HepG2 (cell line): ENCODE measurements around the gene KLK11. TPM values are rescaled to one million over a fixed set of nuclear protein-coding genes. Genes with fewer than 3 reads are reported as not detected.

Experiments used
- ATAC-seq: fragments of 200-7000 bp; cut with Tn5 transposase; 3 replicates; pipeline ENCODE4 v1.9.1; 2020; ENCODE audit warnings: mild to moderate bottlenecking, moderate library complexity
- BruUV-seq: library from RNA; stranded (reverse); fragments of 400-500 nt; replicated peaks from 2 replicates; lab custom pipeline; 2021; lab: Mats Ljungman, UMichigan
- CTCF ChIA-PET: fragments of 300-600 bp; formaldehyde crosslinking; extraction: SDS; loops from one replicate; lab custom pipeline; 2021; ENCODE audit warnings: low total read pairs, inconsistent platforms, low intra/inter-chr PET ratio; lab: Yijun Ruan, JAX
- POLR2A ChIA-PET: fragments of 350-600 bp; sonication (Branson Sonifier 250); formaldehyde crosslinking; loops from one replicate; lab custom pipeline; 2020; ENCODE audit warnings: antibody characterized with exemption, inconsistent platforms; lab: Yijun Ruan, JAX
- DNase-seq: peaks from one replicate; pipeline ENCODE4 v3.0.0-alpha.2; 2015; ENCODE audit warnings: low spot score
- FAIRE-seq: peaks from 3 replicates; lab custom pipeline; 2011; peaks lifted over from hg19 to GRCh38; lab: Jason Lieb, UNC
- H2AFZ ChIP-seq: one replicate; pipeline ENCODE4 v1.6.1; 2011; ENCODE audit warnings: low read length, inconsistent platforms
- H3K27ac ChIP-seq: fragments of 300-600 bp; 3 replicates; pipeline ENCODE4 v1.8.0; 2011; ENCODE audit warnings: mixed run types, mild to moderate bottlenecking, mixed read lengths, low read length, inconsistent platforms; ENCODE audit not compliant: insufficient read depth; ENCODE audit errors: extremely low read length
- H3K27me3 ChIP-seq, 2 experiments: fragments of 200-600 bp in 1 of 2; 2 replicates in 1 of 2; 3 replicates in 1 of 2; pipeline versions ENCODE4 v1.6.0 to v1.8.0; 2011; ENCODE audit warnings: low read length in 2 of 2, mild to moderate bottlenecking in 2 of 2, moderate library complexity in 2 of 2, inconsistent platforms in 1 of 2; ENCODE audit not compliant: insufficient read depth in 2 of 2, control insufficient read depth in 1 of 2
- H3K36me3 ChIP-seq, 2 experiments: fragments of 200-600 bp in 1 of 2; replicated peaks in 1 of 2; 2 replicates in 1 of 2; 3 replicates in 1 of 2; pipeline versions ENCODE4 v1.5.1 to v1.8.0; 2011; ENCODE audit warnings: low read length in 2 of 2, inconsistent platforms in 1 of 2; ENCODE audit not compliant: insufficient read depth in 2 of 2, control insufficient read depth in 1 of 2
- H3K4me1 ChIP-seq: 2 replicates; pipeline ENCODE4 v1.5.1; 2012; ENCODE audit warnings: low read length, inconsistent platforms; ENCODE audit not compliant: insufficient read depth
- H3K4me2 ChIP-seq: 2 replicates; pipeline ENCODE4 v1.6.0; 2011; ENCODE audit warnings: low read depth, low read length, inconsistent platforms
- H3K4me3 ChIP-seq, 3 experiments: fragments of 200-600 bp in 1 of 3; sonication (generic), shearing (Covaris generic) in 1 of 3; replicated peaks in 1 of 3; 2 replicates each; pipeline ENCODE4 v1.5.1; 2011 to 2016; ENCODE audit warnings: low read length in 3 of 3, inconsistent platforms in 2 of 3, low read depth in 2 of 3, mild to moderate bottlenecking in 2 of 3, control low read depth in 1 of 3, mixed read lengths in 1 of 3; ENCODE audit not compliant: insufficient read depth in 1 of 3
- H3K79me2 ChIP-seq: one replicate; pipeline ENCODE4 v1.6.1; 2011; ENCODE audit warnings: low read length, inconsistent platforms; ENCODE audit not compliant: insufficient read depth
- H3K9ac ChIP-seq: 2 replicates; pipeline ENCODE4 v1.6.0; 2011; ENCODE audit warnings: mild to moderate bottlenecking, low read depth, low read length, inconsistent platforms; ENCODE audit not compliant: insufficient read depth
- H3K9me3 ChIP-seq: 2 replicates; pipeline ENCODE4 v1.5.1; 2012; ENCODE audit warnings: mild to moderate bottlenecking, low read length
- H4K20me1 ChIP-seq: 2 replicates; pipeline ENCODE4 v1.6.0; 2011; ENCODE audit warnings: inconsistent platforms, mild to moderate bottlenecking, low read length, moderate library complexity; ENCODE audit not compliant: insufficient read depth
- FOXP4 ChIP-seq: sonication (generic); formaldehyde crosslinking; IDR thresholded peaks from 2 replicates; pipeline ENCODE4 v1.4.0; 2020; ENCODE audit warnings: missing genetic modification reagents
- GRHL1 ChIP-seq: sonication (generic); formaldehyde crosslinking; conservative IDR thresholded peaks from 2 replicates; pipeline ENCODE4 v1.8.0; 2022; ENCODE audit warnings: missing genetic modification reagents
- HNRNPLL ChIP-seq: fragments of 200-400 bp; formaldehyde crosslinking; IDR thresholded peaks from 2 replicates; pipeline ENCODE4 v1.6.1; 2017; ENCODE audit warnings: mild to moderate bottlenecking, low read depth, low read length; ENCODE audit not compliant: poor library complexity, severe bottlenecking
- ZNF737 ChIP-seq: sonication (generic); formaldehyde crosslinking; IDR thresholded peaks from 2 replicates; pipeline ENCODE4 v1.5.0; 2020; ENCODE audit warnings: missing genetic modification reagents, mild to moderate bottlenecking, borderline replicate concordance
- WGBS: methylation state at CpG from one replicate; pipeline ENCODE4 v1.1.6; 2017; ENCODE audit warnings: low lambda C conversion rate; 5-methylcytosine and 5-hydroxymethylcytosine counted together
- in situ Hi-C: cut with HindIII; loops from 2 replicates; pipeline ENCODE4 v1.10.0; 2017; ENCODE audit warnings: low pct_unique_long_range_greater_than_20kb; ENCODE audit not compliant: extremely low pct_ligation_motif_present
- intact Hi-C: fragments of 100-400 bp; cut with micrococcal nuclease; formaldehyde crosslinking; loops from one replicate; pipeline ENCODE4 v1.10.0; 2022; ENCODE audit not compliant: unreplicated experiment
- polyA plus RNA-seq, 8 experiments: library from polyadenylated mRNA; depleted of rRNA in 3 of 8; stranded (reverse) in 7 of 8; unstranded in 1 of 8; fragments of >200 nt; fragmentation: Illumina TruSeq in 4 of 8; extraction: Trizol in 4 of 8; gene quantifications; 2 replicates each; pipeline versions ENCODE4 v1.2.1 to v1.2.3, GENCODE V29; 2011 to 2016; ENCODE audit warnings: low read depth in 4 of 8, missing spikeins in 1 of 8, mixed read lengths in 1 of 8; ENCODE audit not compliant: insufficient read depth in 1 of 8
- total RNA-seq, 5 experiments: library from RNA; depleted of rRNA; stranded (reverse); fragments of >200 nt; fragmentation: Illumina TruSeq; extraction: Trizol; gene quantifications; 2 replicates each; pipeline ENCODE4 v1.2.3, GENCODE V29; 2016; ENCODE audit warnings: low read depth in 1 of 5
- TF ChIP-seq, protein P1 (sequence below): sonication (generic); formaldehyde crosslinking; IDR thresholded peaks from 2 replicates; pipeline ENCODE4 v1.8.1; 2023; ENCODE audit warnings: mild to moderate bottlenecking, missing genetic modification reagents
- TF ChIP-seq, protein P2 (sequence below): sonication (generic); formaldehyde crosslinking; IDR thresholded peaks from 2 replicates; pipeline ENCODE4 v1.5.0; 2020; ENCODE audit warnings: missing genetic modification reagents

The KLK11 gene
- total and polyA plus RNA-seq, 2 of the 13 experiments (the other 11 are each of a cell fraction or from before 2014, with no cell fraction given) = not detected

DNA sequence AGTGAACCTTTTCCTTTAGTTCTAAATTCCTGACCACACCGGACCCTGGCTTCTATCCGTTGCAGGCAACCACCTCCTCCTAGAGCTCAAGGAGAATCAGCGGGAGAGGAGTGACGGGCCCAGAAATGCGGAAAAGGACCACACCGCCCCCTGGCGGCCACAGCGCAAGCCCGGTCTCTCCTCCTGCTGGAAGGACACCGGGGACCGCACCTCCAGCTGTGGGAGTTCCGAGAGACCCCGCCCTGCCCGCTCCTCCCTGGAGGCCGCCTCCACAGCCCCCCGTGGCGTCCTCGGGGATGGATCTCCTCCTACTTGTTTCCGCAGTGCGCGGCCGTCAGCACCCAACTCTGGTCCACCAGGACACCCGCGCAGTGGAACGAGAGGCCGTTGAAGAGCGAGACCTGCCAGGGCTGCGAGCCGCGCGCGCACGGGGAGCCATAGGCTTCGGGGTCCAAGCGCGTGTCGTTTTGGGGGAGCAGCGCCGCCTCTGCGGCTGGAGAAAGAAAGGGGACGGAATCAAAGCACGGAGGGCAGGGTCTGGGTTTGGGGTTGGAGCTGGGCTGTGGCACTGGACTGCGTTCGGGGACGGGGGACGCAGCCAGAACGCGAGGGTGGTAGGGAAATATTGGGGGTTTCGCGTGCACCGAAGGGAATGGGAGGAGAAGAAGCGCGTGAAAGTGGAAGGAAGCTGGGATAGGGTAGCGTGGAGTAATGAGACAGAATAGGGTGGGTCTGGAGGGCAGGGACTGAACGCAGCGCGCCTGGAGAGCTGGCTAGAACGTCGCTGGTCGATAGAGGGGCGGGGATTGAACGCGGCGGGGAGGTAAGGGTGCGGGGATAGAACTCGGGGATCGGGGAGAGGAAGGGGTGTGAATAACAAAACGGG is 9.4 kb downstream of the KLK11 start:
- Histone ChIP-seq H4K20me1 (no peaks in the 10 kb centered on the region), H3K4me1 (0 out of 2 replicates have a peak, but pooled peaks cover 4% of the 10 kb centered on the region), H3K4me2 (no peak overlapping the region), H3K36me3 (no peaks in the 10 kb centered on the region), H3K9ac (no peak overlapping the region), H3K27me3 (peaks cover 3 to 31% of the 10 kb centered on the region in 2 experiments; a peak in 4 of 5 replicates), H3K27ac (no peak overlapping the region), H3K4me3 (peak overlapping the region in 1 of 3 experiments; percentile 16; a peak in 1 of 6 replicates), H3K9me3 (no peaks in the 10 kb centered on the region), H2AFZ (no peak overlapping the region), H3K79me2 (no peaks in the 10 kb centered on the region)
- ChIA-PET POLR2A (no interaction called here), CTCF (interaction anchor here (1.1 to 1.5 kb wide), 4 partner anchors 77 to 88 kb away, joined by 3 to 10 read pairs (median 3); no protein-coding TSS in a partner anchor)
- intact Hi-C loops = loop anchor here (10.0 kb wide), 1 partner anchor 82 kb away; no protein-coding TSS in a partner anchor
- ATAC-seq (peak; percentile 79), FAIRE-seq (no peak), DNase-seq (peak; percentile 31)
- in situ Hi-C loops = loop anchor here (5.0 kb wide), 2 partner anchors 75 to 85 kb away; no protein-coding TSS in a partner anchor
- BruUV-seq = no TSS peak
- WGBS = 20% methylated on average over 47 of the region's 68 CpGs
- TF ChIP-seq, protein P1, sequence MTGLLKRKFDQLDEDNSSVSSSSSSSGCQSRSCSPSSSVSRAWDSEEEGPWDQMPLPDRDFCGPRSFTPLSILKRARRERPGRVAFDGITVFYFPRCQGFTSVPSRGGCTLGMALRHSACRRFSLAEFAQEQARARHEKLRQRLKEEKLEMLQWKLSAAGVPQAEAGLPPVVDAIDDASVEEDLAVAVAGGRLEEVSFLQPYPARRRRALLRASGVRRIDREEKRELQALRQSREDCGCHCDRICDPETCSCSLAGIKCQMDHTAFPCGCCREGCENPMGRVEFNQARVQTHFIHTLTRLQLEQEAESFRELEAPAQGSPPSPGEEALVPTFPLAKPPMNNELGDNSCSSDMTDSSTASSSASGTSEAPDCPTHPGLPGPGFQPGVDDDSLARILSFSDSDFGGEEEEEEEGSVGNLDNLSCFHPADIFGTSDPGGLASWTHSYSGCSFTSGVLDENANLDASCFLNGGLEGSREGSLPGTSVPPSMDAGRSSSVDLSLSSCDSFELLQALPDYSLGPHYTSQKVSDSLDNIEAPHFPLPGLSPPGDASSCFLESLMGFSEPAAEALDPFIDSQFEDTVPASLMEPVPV (CRISPR knock-in tag) = no peak
- TF ChIP-seq ZNF737 = no peak
- TF ChIP-seq GRHL1 (CRISPR knock-in tag) = no peak
- TF ChIP-seq HNRNPLL = peak; percentile 34
- TF ChIP-seq FOXP4 (CRISPR knock-in tag) = no peak
- TF ChIP-seq, protein P2, sequence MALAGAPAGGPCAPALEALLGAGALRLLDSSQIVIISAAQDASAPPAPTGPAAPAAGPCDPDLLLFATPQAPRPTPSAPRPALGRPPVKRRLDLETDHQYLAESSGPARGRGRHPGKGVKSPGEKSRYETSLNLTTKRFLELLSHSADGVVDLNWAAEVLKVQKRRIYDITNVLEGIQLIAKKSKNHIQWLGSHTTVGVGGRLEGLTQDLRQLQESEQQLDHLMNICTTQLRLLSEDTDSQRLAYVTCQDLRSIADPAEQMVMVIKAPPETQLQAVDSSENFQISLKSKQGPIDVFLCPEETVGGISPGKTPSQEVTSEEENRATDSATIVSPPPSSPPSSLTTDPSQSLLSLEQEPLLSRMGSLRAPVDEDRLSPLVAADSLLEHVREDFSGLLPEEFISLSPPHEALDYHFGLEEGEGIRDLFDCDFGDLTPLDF (CRISPR knock-in tag) = no peak
